GM19035 (cell line): ENCODE results near the gene SYCN.
"Not testable (repeated sequence)": the region's sequence is repeated elsewhere in the genome, so short reads cannot be mapped to it uniquely, and the experiment has no call there.

Experiments
- ATAC-seq: cut with Tn5 transposase; IDR thresholded peaks from one replicate; pipeline ENCODE4 v1.9.1; 2021; ENCODE audit not compliant: unreplicated experiment

Gene SYCN

GRCh38 chr19:39230096-39230764 is 26.2 kb upstream of the SYCN start:
- ATAC-seq = no peak

- ATAC-seq = no peak
Measured at GRCh38 chr19:39224910-39225309, 20.8 kb upstream of the SYCN start.

GRCh38 chr19:39223703-39224279 is 19.7 kb upstream of the SYCN start:
- ATAC-seq = no peak

GRCh38 chr19:39219108-39219507 is 15.0 kb upstream of the SYCN start:
- not testable (repeated sequence) for ATAC-seq

GRCh38 chr19:39218230-39219007 is 14.4 kb upstream of the SYCN start:
- ATAC-seq = no peak

- no peak for ATAC-seq
Measured at GRCh38 chr19:39217094-39217493, 13.0 kb upstream of the SYCN start.

- not testable (repeated sequence) for ATAC-seq
Measured at GRCh38 chr19:39215323-39215722, 11.3 kb upstream of the SYCN start.

GRCh38 chr19:39212375-39212742 is 8.3 kb upstream of the SYCN start:
- no peak for ATAC-seq

- no peak for ATAC-seq
Measured at GRCh38 chr19:39211731-39212374, 7.8 kb upstream of the SYCN start.

- no peak for ATAC-seq
Measured at GRCh38 chr19:39209196-39209595, 5.1 kb upstream of the SYCN start.

GRCh38 chr19:39208175-39208795 is 4.2 kb upstream of the SYCN start:
- ATAC-seq = no peak

GRCh38 chr19:39207293-39207836 is 3.3 kb upstream of the SYCN start:
- ATAC-seq = no peak

GRCh38 chr19:39206122-39206521 is 2.1 kb upstream of the SYCN start:
- no peak for ATAC-seq

GRCh38 chr19:39205449-39205764 is 1.3 kb upstream of the SYCN start:
- ATAC-seq = no peak

- ATAC-seq = no peak
Measured at GRCh38 chr19:39202998-39203355, 1.1 kb downstream of the SYCN start.

- ATAC-seq = no peak
Measured at GRCh38 chr19:39200803-39201115, 3.3 kb downstream of the SYCN start.

- ATAC-seq = no peak
Measured at GRCh38 chr19:39200066-39200802, 3.8 kb downstream of the SYCN start.

- ATAC-seq = no peak
Measured at GRCh38 chr19:39199025-39199424, 5.0 kb downstream of the SYCN start.

GRCh38 chr19:39197808-39198207 is 6.3 kb downstream of the SYCN start:
- no peak for ATAC-seq

- no peak for ATAC-seq
Measured at GRCh38 chr19:39196860-39197562, 7.1 kb downstream of the SYCN start, which contains the start of gene NCCRP1. TSS of gene NCCRP1 (plus strand) at chr19:39196964. CDS start at chr19:39196983, 19 bp downstream.
